Loucy (cell line): ENCODE results near the gene KRT6C.

Experiments used
- H2AFZ ChIP-seq: fragments of 200-600 bp; sonication (generic); 2 replicates; pipeline ENCODE4 v1.6.0; 2016; ENCODE audit warnings: antibody characterized with exemption, mild to moderate bottlenecking, low read length, moderate library complexity
- H3F3A ChIP-seq: fragments of 200-600 bp; 2 replicates; pipeline ENCODE4 v1.6.0; 2016; ENCODE audit warnings: antibody characterized with exemption, low read depth, mild to moderate bottlenecking
- H3K27me3 ChIP-seq: fragments of 200-600 bp; sonication (generic); 2 replicates; pipeline ENCODE4 v1.6.1; 2014; ENCODE audit warnings: low read length, mild to moderate bottlenecking; ENCODE audit not compliant: insufficient read depth, poor library complexity, severe bottlenecking
- H3K36me3 ChIP-seq: fragments of 200-600 bp; sonication (generic); 2 replicates; pipeline ENCODE4 v1.6.1; 2016; ENCODE audit warnings: low read length; ENCODE audit not compliant: insufficient read depth
- H3K4me1 ChIP-seq: fragments of 200-600 bp; sonication (generic); 2 replicates; pipeline ENCODE4 v1.5.1; 2014; ENCODE audit warnings: low read length, mild to moderate bottlenecking; ENCODE audit not compliant: insufficient read depth, poor library complexity, severe bottlenecking
- H3K4me2 ChIP-seq: fragments of 200-600 bp; sonication (generic); 2 replicates; pipeline ENCODE4 v1.6.0; 2014; ENCODE audit warnings: antibody characterized with exemption, low read length, low read depth, mild to moderate bottlenecking; ENCODE audit not compliant: poor library complexity, severe bottlenecking
- H3K4me3 ChIP-seq: fragments of 200-600 bp; sonication (generic); 2 replicates; pipeline ENCODE4 v1.5.1; 2014; ENCODE audit warnings: low read length, mild to moderate bottlenecking, mixed read lengths; ENCODE audit not compliant: poor library complexity, severe bottlenecking
- H3K79me2 ChIP-seq: fragments of 200-600 bp; sonication (generic); 2 replicates; pipeline ENCODE4 v1.6.1; 2014; ENCODE audit warnings: low read length; ENCODE audit not compliant: insufficient read depth
- H3K9ac ChIP-seq: fragments of 200-600 bp; sonication (generic); 2 replicates; pipeline ENCODE4 v1.6.0; 2014; ENCODE audit warnings: mild to moderate bottlenecking, low read depth, low read length, moderate library complexity; ENCODE audit not compliant: poor library complexity, severe bottlenecking
- H3K9me2 ChIP-seq: fragments of 200-600 bp; sonication (generic); replicated peaks from 2 replicates; pipeline ENCODE4 v1.6.1; 2016; ENCODE audit warnings: low read depth, low read length, mixed read lengths
- H3K9me3 ChIP-seq: fragments of 200-600 bp; sonication (generic); 2 replicates; pipeline ENCODE4 v1.6.1; 2014; ENCODE audit warnings: mild to moderate bottlenecking, antibody characterized with exemption, low read length, low read depth; ENCODE audit not compliant: insufficient read depth
- H4K20me1 ChIP-seq: fragments of 200-600 bp; sonication (generic); 2 replicates; pipeline ENCODE4 v1.6.0; 2014; ENCODE audit warnings: antibody characterized with exemption, low read length, mild to moderate bottlenecking; ENCODE audit not compliant: insufficient read depth, poor library complexity, severe bottlenecking
- CTCF ChIP-seq: fragments of 200-600 bp; sonication (generic); conservative IDR thresholded peaks from 2 replicates; pipeline ENCODE4 v1.5.1; 2014; ENCODE audit warnings: mild to moderate bottlenecking, antibody characterized with exemption, low read length
- EZH2phosphoT487 ChIP-seq: fragments of 200-600 bp; IDR thresholded peaks from 2 replicates; pipeline ENCODE4 v1.6.1; 2018; ENCODE audit warnings: antibody characterized with exemption, mild to moderate bottlenecking, moderate library complexity, borderline replicate concordance

Gene KRT6C

GRCh38 chr12:52442600-52443061 lies 31.0 kb downstream of the KRT6C start:
- no peaks in the 10 kb centered on the region for H3K27me3 ChIP-seq
- H3K4me2 ChIP-seq: no peak overlapping the region
- no peaks in the 10 kb centered on the region for H3F3A ChIP-seq
- TF ChIP-seq CTCF: no peak
- no peak for TF ChIP-seq EZH2phosphoT487
- H3K4me1 ChIP-seq: no peaks in the 10 kb centered on the region
- H3K9me3 ChIP-seq: no peaks in the 10 kb centered on the region
- no peak overlapping the region for H2AFZ ChIP-seq
- no peak overlapping the region for H3K9ac ChIP-seq
- H3K4me3 ChIP-seq: no peak overlapping the region
- H4K20me1 ChIP-seq: no peaks in the 10 kb centered on the region
- no peaks in the 10 kb centered on the region for H3K9me2 ChIP-seq
- H3K79me2 ChIP-seq: no peaks in the 10 kb centered on the region
- no peaks in the 10 kb centered on the region for H3K36me3 ChIP-seq

GRCh38 chr12:52441320-52441911 lies 32.2 kb downstream of the KRT6C start:
- Histone ChIP-seq H3K4me3 (no peak overlapping the region), H3K9me3 (no peaks in the 10 kb centered on the region), H3K4me1 (no peaks in the 10 kb centered on the region), H3K27me3 (no peaks in the 10 kb centered on the region), H4K20me1 (no peaks in the 10 kb centered on the region), H3K9me2 (no peaks in the 10 kb centered on the region), H3F3A (no peaks in the 10 kb centered on the region), H3K4me2 (no peak overlapping the region), H2AFZ (no peak overlapping the region), H3K9ac (no peak overlapping the region), H3K79me2 (no peaks in the 10 kb centered on the region), H3K36me3 (no peaks in the 10 kb centered on the region)
- no peak for TF ChIP-seq EZH2phosphoT487
- no peak for TF ChIP-seq CTCF

- no peaks in the 10 kb centered on the region for H3K36me3 ChIP-seq
- no peak overlapping the region for H2AFZ ChIP-seq
- no peaks in the 10 kb centered on the region for H3K9me2 ChIP-seq
- H4K20me1 ChIP-seq: no peaks in the 10 kb centered on the region
- TF ChIP-seq CTCF (no peak), EZH2phosphoT487 (no peak)
- no peaks in the 10 kb centered on the region for H3K4me1 ChIP-seq
- H3K9me3 ChIP-seq: no peaks in the 10 kb centered on the region
- H3K27me3 ChIP-seq: no peaks in the 10 kb centered on the region
- no peak overlapping the region for H3K4me2 ChIP-seq
- no peak overlapping the region for H3K4me3 ChIP-seq
- no peaks in the 10 kb centered on the region for H3F3A ChIP-seq
- no peak overlapping the region for H3K9ac ChIP-seq
- no peaks in the 10 kb centered on the region for H3K79me2 ChIP-seq
Measured at GRCh38 chr12:52440821-52441319, 32.7 kb downstream of the KRT6C start.
